Suprapubic skin (tissue), 4 donors: ENCODE results near the gene SLC38A3. TPM values are rescaled to one million over a fixed set of nuclear protein-coding genes. Genes with fewer than 3 reads are reported as not detected.
"Not testable (repeated sequence)": the region's sequence is repeated elsewhere in the genome, so short reads cannot be mapped to it uniquely, and the experiment has no call there.

ENCODE experiments used
- DNase-seq, 2 donors: peaks; one replicate each; pipeline ENCODE4 v3.0.0-alpha.2; 2019; ENCODE audit warnings: low spot score in 2 of 2
- H3K27ac ChIP-seq: fragments of 200-600 bp; sonication (generic); one replicate; pipeline ENCODE4 v1.5.1; 2019
- H3K27me3 ChIP-seq: fragments of 200-600 bp; sonication (generic); one replicate; pipeline ENCODE4 v1.5.1; 2019
- H3K36me3 ChIP-seq: fragments of 200-600 bp; sonication (generic); one replicate; pipeline ENCODE4 v1.5.1; 2019
- H3K4me1 ChIP-seq: fragments of 200-600 bp; sonication (generic); one replicate; pipeline ENCODE4 v1.5.1; 2019
- H3K4me3 ChIP-seq: fragments of 200-600 bp; sonication (generic); one replicate; pipeline ENCODE4 v1.5.1; 2019; ENCODE audit warnings: mild to moderate bottlenecking
- H3K9me3 ChIP-seq: fragments of 200-600 bp; sonication (generic); one replicate; pipeline ENCODE4 v1.5.1; 2019
- CTCF ChIP-seq, 2 donors: fragments of 200-600 bp in 1 of 2; fragments of 450-650 bp in 1 of 2; sonication (generic) in 1 of 2; IDR thresholded peaks; one replicate each; pipeline ENCODE4 v1.5.1; 2016 to 2019; ENCODE audit warnings: antibody characterized with exemption in 2 of 2, mild to moderate bottlenecking in 1 of 2, moderate library complexity in 1 of 2
- EP300 ChIP-seq: sonication (generic); formaldehyde crosslinking; IDR thresholded peaks from one replicate; pipeline ENCODE4 v1.6.1; 2017; ENCODE audit warnings: antibody characterized with exemption
- POLR2A ChIP-seq, 2 donors: fragments of 450-650 bp; IDR thresholded peaks; one replicate each; pipeline ENCODE4 v1.6.1; 2017; ENCODE audit warnings: antibody characterized with exemption in 2 of 2, mild to moderate bottlenecking in 2 of 2, moderate library complexity in 2 of 2
- POLR2AphosphoS5 ChIP-seq, 3 donors: sonication (generic); formaldehyde crosslinking; IDR thresholded peaks; one replicate each; pipeline ENCODE4 v1.6.1; 2017; ENCODE audit warnings: antibody characterized with exemption in 3 of 3
- WGBS: methylation state at CpG from one replicate; pipeline ENCODE4 v1.1.5; 2018; 5-methylcytosine and 5-hydroxymethylcytosine counted together
- total RNA-seq, 4 donors: library from RNA; depleted of rRNA; stranded (reverse); fragments of >200 nt; gene quantifications; one replicate each; pipeline ENCODE4 v1.1.0, GENCODE V29; 2016

SLC38A3 gene
- total RNA-seq, 4 donors from 2014 or later, result 0.25 to 2.2 (median 1.00) TPM

GRCh38 chr3:50260027-50260941 lies 55.2 kb downstream of the SLC38A3 start:
- H3K4me3 ChIP-seq, result peak overlapping the region; percentile 58
- peaks cover 26% of the 10 kb centered on the region for H3K36me3 ChIP-seq
- DNase-seq, result peak; percentile 94 to 95
- no peaks in the 10 kb centered on the region for H3K9me3 ChIP-seq
- no peaks in the 10 kb centered on the region for H3K27me3 ChIP-seq
- peaks cover 63% of the 10 kb centered on the region for H3K4me1 ChIP-seq
- TF ChIP-seq EP300 (no peak), CTCF (IDR thresholded peaks at IDR 0.05) (peak; percentile 96 to 100), POLR2A (IDR thresholded peaks at IDR 0.05) (peak; percentile 1 to 39), POLR2AphosphoS5 (IDR thresholded peaks at IDR 0.05) (peak in 1 of 3 donors; percentile 59)
- peak overlapping the region; percentile 91 for H3K27ac ChIP-seq
- WGBS, result 0% methylated on average over 17 of the region's 70 CpGs

- peak overlapping the region; percentile 58 for H3K4me3 ChIP-seq
- H3K9me3 ChIP-seq, result no peaks in the 10 kb centered on the region
- no peak for TF ChIP-seq EP300
- 87% methylated on average over 4 of the region's 5 CpGs for WGBS
- peaks cover 64% of the 10 kb centered on the region for H3K4me1 ChIP-seq
- H3K27ac ChIP-seq, result peak overlapping the region; percentile 91
- H3K27me3 ChIP-seq, result no peaks in the 10 kb centered on the region
- H3K36me3 ChIP-seq, result peaks cover 25% of the 10 kb centered on the region
- DNase-seq, result no peak
Measured at GRCh38 chr3:50260942-50261441, 55.9 kb downstream of the SLC38A3 start.

GRCh38 chr3:50261505-50261904 lies 56.4 kb downstream of the SLC38A3 start:
- no peaks in the 10 kb centered on the region for H3K27me3 ChIP-seq
- no peak overlapping the region for H3K4me3 ChIP-seq
- no peaks in the 10 kb centered on the region for H3K9me3 ChIP-seq
- H3K4me1 ChIP-seq, result peaks cover 67% of the 10 kb centered on the region
- no peak for DNase-seq
- H3K36me3 ChIP-seq, result peaks cover 20% of the 10 kb centered on the region
- H3K27ac ChIP-seq, result peak overlapping the region; percentile 91
- TF ChIP-seq POLR2AphosphoS5 (IDR thresholded peaks at IDR 0.05), result no peak
- no peak for TF ChIP-seq CTCF (IDR thresholded peaks at IDR 0.05)
- TF ChIP-seq POLR2A (IDR thresholded peaks at IDR 0.05), result no peak
- TF ChIP-seq EP300, result no peak
- 53% methylated on average over 2 of the region's 2 CpGs for WGBS

- 92% methylated on average over 4 of the region's 4 CpGs for WGBS
- peaks cover 13% of the 10 kb centered on the region for H3K36me3 ChIP-seq
- H3K9me3 ChIP-seq, DNase-seq, H3K27ac ChIP-seq, H3K4me3 ChIP-seq, H3K27me3 ChIP-seq: not testable (repeated sequence)
- peaks cover 74% of the 10 kb centered on the region for H3K4me1 ChIP-seq
Measured at GRCh38 chr3:50262200-50262599, 57.1 kb downstream of the SLC38A3 start.

- Histone ChIP-seq H3K4me3 (no peak overlapping the region), H3K4me1 (peaks cover 79% of the 10 kb centered on the region), H3K27ac (no peak overlapping the region), H3K36me3 (peaks cover 7% of the 10 kb centered on the region), H3K27me3 (no peaks in the 10 kb centered on the region), H3K9me3 (no peaks in the 10 kb centered on the region)
- TF ChIP-seq CTCF (IDR thresholded peaks at IDR 0.05) (no peak), POLR2A (IDR thresholded peaks at IDR 0.05) (no peak), EP300 (no peak), POLR2AphosphoS5 (IDR thresholded peaks at IDR 0.05) (no peak)
- WGBS, result 90% methylated on average over 7 of the region's 7 CpGs
- DNase-seq, result no peak
Measured at GRCh38 chr3:50262778-50263177, 57.7 kb downstream of the SLC38A3 start.
